ENCODE results near the gene CCDC71. TPM values are rescaled to one million over a fixed set of nuclear protein-coding genes. Genes with fewer than 3 reads are reported as not detected.

CCDC71 gene
- total and polyA plus RNA-seq, 9 of the 15 experiments (the other 6 are each of a cell fraction or from before 2014, with no cell fraction given): 0.13 to 19.3 (median 14.3) TPM

DNA sequence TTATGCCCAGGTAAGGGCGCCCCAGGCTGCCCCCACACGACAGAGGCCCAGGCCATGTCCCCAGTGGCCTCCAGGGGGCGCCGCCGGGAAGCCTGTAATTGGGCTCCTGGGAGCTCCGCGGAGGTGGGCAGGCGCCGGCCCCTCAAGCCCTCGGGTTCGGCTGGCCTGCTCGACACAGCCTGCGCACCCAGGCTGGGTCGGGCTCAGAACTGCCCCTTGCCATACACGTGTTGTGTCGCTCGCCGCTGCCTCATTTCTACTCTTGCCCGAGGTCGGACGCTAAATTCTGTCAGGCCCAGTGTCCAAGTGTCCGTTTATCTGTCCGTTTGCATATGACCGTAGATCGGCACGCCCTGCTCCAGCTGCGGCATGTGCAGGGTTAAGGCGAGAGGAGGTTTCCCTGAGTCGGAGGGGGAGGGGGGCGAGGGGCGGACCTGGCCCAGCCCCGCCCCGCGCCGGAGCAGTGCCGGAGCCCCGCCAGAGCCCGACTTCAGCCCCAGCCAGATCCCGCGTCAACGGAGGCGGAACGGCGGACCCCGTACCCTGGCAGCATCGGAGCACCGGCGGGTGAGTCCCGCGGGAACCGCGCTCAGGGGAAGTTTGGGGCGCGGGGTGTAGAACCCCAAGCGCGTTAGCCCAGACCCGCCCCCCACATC, 5.1 kb upstream of the CCDC71 start, which contains the start of gene KLHDC8B (continued):
- TF ChIP-seq, protein P1, sequence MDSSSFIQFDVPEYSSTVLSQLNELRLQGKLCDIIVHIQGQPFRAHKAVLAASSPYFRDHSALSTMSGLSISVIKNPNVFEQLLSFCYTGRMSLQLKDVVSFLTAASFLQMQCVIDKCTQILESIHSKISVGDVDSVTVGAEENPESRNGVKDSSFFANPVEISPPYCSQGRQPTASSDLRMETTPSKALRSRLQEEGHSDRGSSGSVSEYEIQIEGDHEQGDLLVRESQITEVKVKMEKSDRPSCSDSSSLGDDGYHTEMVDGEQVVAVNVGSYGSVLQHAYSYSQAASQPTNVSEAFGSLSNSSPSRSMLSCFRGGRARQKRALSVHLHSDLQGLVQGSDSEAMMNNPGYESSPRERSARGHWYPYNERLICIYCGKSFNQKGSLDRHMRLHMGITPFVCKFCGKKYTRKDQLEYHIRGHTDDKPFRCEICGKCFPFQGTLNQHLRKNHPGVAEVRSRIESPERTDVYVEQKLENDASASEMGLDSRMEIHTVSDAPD (CRISPR knock-in tag; IDR thresholded peaks at IDR 0.05): no peak
- TF ChIP-seq PURB (CRISPR knock-in tag; IDR thresholded peaks at IDR 0.05; ENCODE audit: low read depth): no peak
- TF ChIP-seq ZNF3 (CRISPR knock-in tag; IDR thresholded peaks at IDR 0.05): no peak
- no peak for TF ChIP-seq IRF2 (CRISPR knock-in tag; IDR thresholded peaks at IDR 0.05)
- no peak for TF ChIP-seq KHSRP (IDR thresholded peaks at IDR 0.05)
- no peak for TF ChIP-seq SMARCB1 (IDR thresholded peaks at IDR 0.05; ENCODE audit: insufficient read length, low read depth)
- no peak for TF ChIP-seq KDM2B (CRISPR knock-in tag; IDR thresholded peaks at IDR 0.05)
- no peak for TF ChIP-seq KDM1A (IDR thresholded peaks at IDR 0.05)
- TF ChIP-seq ZNF239 (CRISPR knock-in tag; IDR thresholded peaks at IDR 0.05): no peak

DNA sequence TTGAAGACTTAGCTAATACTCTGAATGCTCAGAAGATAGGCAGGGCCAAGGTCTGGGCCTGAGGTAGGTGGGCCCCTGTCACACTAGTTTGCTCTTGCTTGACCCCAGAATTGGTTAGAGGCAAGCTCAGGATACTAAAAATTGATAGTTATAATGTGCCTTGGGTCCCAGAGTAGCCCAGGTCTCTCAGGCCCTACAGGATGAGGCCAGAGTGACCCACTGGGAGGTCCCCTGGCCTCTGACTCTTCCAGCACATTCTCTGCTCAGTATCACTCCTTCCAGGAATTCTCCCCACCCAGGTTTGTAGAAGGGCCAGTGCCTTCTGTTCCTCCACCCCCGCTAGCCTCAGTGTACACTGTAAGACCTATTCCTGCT, 4.6 kb upstream of the CCDC71 start:
- Histone ChIP-seq H3K9ac (ENCODE audit: insufficient read depth in 1 of 2, low read depth in 2 of 2, low read length in 2 of 2) (peak overlapping the region; percentile 67 to 88), H3K27ac (ENCODE audit: extremely low read depth, low read depth, low read length) (peak overlapping the region; percentile 87), H3K36me3 (ENCODE audit: control insufficient read depth, insufficient read depth, low read length) (peaks cover 13% of the 10 kb centered on the region; the same call in 2 of the 3 replicates), H3K4me3 (peak overlapping the region; percentile 72), H3K4me2 (ENCODE audit: insufficient read depth, low read length) (peak overlapping the region; percentile 84), H2AFZ (ENCODE audit: low read depth, low read length) (peak overlapping the region; percentile 98), H3K9me1 (ENCODE audit: control insufficient read depth, insufficient read depth, low read length) (peaks cover 3% of the 10 kb centered on the region), H4K20me1 (replicated peaks; ENCODE audit: control insufficient read depth, insufficient read depth, low read length) (no peaks in the 10 kb centered on the region; the same call in 1 of the 2 replicates), H3K79me2 (ENCODE audit: control insufficient read depth, insufficient read depth, low read length) (peaks cover 35% of the 10 kb centered on the region), H3K27me3 (ENCODE audit: control insufficient read depth in 2 of 2, insufficient read depth in 2 of 2, low read length in 2 of 2) (no peaks in the 10 kb centered on the region), H3K4me1 (replicated peaks in 1 of 2; ENCODE audit: control insufficient read depth in 2 of 2, insufficient read depth in 2 of 2, low read length in 2 of 2) (peaks cover 38 to 59% of the 10 kb centered on the region in 2 experiments), H3K9me3 (replicated peaks; ENCODE audit: control insufficient read depth, insufficient read depth, low read depth, low read length) (peaks cover 5% of the 10 kb centered on the region; the same call in 1 of the 2 replicates)
- no peak for DNase-seq (ENCODE audit: extremely low read depth in 1 of 4, low spot score in 3 of 4)
- intact Hi-C loops (cut with micrococcal nuclease) (loop anchor here (5.0 kb wide), 4 partner anchors 67 to 277 kb away; partner anchors contain the start of genes C3orf62 and USP4), in situ Hi-C loops (cut with MboI) (loop anchor here (25.0 kb wide), 1 partner anchor 267 kb away; the partner anchor contains the start of gene NICN1)
- ChIA-PET POLR2A (interaction anchor here (1.0 to 1.2 kb wide), 3 partner anchors 10 to 153 kb away, joined by 3 to 5 read pairs (median 3); no protein-coding TSS in a partner anchor), CTCF (ENCODE audit: low intra/inter-chr PET ratio) (no interaction called here)
- peak; percentile 15 for FAIRE-seq
- BruUV-seq (replicated peaks): no TSS peak
- peak; percentile 23 for ATAC-seq
- WGBS (ENCODE audit: insufficient coverage, low coverage, missing lambda C conversion rate): 0% methylated on average over 1 of the region's 1 CpG
- TF ChIP-seq, protein P2, sequence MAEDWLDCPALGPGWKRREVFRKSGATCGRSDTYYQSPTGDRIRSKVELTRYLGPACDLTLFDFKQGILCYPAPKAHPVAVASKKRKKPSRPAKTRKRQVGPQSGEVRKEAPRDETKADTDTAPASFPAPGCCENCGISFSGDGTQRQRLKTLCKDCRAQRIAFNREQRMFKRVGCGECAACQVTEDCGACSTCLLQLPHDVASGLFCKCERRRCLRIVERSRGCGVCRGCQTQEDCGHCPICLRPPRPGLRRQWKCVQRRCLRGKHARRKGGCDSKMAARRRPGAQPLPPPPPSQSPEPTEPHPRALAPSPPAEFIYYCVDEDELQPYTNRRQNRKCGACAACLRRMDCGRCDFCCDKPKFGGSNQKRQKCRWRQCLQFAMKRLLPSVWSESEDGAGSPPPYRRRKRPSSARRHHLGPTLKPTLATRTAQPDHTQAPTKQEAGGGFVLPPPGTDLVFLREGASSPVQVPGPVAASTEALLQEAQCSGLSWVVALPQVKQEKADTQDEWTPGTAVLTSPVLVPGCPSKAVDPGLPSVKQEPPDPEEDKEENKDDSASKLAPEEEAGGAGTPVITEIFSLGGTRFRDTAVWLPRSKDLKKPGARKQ (CRISPR knock-in tag; IDR thresholded peaks at IDR 0.05): no peak
- TF ChIP-seq, protein P3, sequence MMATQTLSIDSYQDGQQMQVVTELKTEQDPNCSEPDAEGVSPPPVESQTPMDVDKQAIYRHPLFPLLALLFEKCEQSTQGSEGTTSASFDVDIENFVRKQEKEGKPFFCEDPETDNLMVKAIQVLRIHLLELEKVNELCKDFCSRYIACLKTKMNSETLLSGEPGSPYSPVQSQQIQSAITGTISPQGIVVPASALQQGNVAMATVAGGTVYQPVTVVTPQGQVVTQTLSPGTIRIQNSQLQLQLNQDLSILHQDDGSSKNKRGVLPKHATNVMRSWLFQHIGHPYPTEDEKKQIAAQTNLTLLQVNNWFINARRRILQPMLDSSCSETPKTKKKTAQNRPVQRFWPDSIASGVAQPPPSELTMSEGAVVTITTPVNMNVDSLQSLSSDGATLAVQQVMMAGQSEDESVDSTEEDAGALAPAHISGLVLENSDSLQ (IDR thresholded peaks at IDR 0.05): no peak
- TF ChIP-seq TEAD1 (CRISPR knock-in tag; IDR thresholded peaks at IDR 0.05): no peak
- no peak for TF ChIP-seq ZNF644 (tag; IDR thresholded peaks at IDR 0.05; ENCODE audit: low read depth)
- no peak for TF ChIP-seq RFX7 (CRISPR knock-in tag; IDR thresholded peaks at IDR 0.05)
- TF ChIP-seq ZSCAN32 (CRISPR knock-in tag; IDR thresholded peaks at IDR 0.05): no peak
- 0 out of 2 replicates have a peak, but pooled peaks have one; percentile 10 for TF ChIP-seq NR2C2 (CRISPR knock-in tag; IDR thresholded peaks at IDR 0.05)
- no peak for TF ChIP-seq NR2C2 (tag; IDR thresholded peaks at IDR 0.05)
